HG03432 (cell line): Measurements from ENCODE around the gene ACO2.
"Not testable (repeated sequence)": the region's sequence is repeated elsewhere in the genome, so short reads cannot be mapped to it uniquely, and the experiment has no call there.

Source experiments
- ATAC-seq: cut with Tn5 transposase; IDR thresholded peaks from one replicate; pipeline ENCODE4 v1.9.1; 2021; ENCODE audit warnings: mild to moderate bottlenecking, moderate library complexity; ENCODE audit not compliant: unreplicated experiment

The ACO2 gene

DNA sequence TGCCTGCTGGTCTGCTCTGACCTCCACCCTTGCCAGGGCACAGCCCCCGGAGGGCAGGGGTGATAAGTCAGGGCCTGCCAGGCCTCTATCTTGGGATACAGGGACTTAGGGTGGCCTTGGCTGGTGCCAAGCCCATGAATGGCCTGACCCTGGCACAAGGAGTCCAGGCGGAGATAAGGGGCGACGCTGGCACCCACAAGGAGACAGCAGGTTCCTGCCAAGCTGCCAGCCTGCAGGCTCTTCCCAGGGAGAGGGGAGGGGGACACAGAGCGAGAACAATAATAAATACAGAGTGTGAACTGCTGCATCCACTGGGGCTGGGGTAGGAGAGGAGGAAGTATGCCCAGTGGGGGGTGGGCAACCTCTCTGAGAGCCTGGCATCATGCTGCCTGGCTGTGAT is 92.9 kb downstream of the ACO2 start:
- no peak for ATAC-seq

DNA sequence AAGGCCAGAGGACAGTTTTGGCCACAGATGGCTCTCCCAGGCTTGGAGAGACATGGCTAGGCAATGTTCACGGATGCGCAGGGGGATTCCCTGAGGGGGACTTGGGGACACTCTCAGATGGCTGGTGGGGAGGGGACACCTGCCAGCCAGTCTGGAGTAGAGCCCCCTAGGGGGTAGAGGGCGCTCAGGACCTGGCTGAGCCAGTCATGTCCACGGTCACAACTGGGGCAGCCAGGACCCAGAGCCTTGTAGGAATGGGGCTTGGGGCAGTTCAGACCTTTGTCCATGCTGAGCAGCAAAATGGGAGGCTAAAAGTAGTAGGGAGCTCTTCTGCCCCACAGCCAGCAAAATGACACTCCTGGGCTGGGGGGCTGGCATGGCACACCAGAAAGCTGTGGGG is 93.5 kb downstream of the ACO2 start:
- ATAC-seq = no peak

DNA sequence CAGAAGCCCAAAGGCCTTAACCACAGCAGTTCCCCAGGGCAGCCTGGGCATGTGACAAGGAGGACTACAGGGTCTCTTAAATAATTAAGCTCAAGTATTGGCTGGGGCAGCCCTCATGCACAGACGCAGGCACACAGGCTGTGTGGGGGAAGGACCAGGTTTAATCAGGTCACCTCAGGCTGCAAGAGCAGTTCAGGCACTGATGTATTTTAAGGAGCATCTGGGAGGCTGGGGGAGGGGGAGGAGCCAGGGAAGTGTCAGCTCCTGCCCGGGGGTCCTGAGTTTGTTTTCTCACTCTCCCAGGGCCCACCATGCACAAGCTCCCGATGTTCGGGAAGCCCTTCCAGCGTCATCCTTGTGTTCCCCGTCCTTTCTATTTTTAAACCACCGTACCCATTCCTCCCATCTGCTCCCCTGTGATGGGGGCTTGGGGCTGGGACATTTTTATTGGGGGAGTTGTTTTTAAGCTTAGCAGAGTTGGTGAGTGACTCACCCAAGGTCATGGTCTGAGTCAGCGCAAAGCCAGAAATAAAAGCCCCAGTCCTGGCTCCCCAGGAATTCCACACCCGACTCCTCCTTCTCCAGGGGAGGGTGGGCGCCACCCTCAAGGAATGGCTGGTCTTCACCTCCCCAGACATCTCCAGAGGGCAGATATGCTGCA is 94.3 kb downstream of the ACO2 start:
- ATAC-seq = no peak

DNA sequence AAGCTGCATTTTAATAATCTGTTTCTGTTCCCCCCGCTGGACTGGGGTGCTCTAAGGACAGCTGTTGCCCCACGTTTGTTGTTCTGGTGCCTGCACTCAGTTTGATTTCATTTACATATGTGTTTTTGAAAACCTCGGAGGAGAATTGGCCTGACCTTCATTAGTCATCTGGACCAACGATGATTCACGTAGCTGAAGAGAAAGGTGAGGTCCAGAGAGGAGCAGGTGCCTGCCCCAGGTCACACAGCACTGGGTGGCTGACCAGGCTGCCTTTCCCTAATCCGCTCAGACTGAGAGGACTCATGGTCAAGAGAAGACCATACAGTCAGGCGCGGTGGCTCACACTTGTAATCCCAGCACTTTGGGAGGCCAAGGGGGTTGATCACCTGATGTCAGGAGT is 95.6 kb downstream of the ACO2 start:
- no peak for ATAC-seq

DNA sequence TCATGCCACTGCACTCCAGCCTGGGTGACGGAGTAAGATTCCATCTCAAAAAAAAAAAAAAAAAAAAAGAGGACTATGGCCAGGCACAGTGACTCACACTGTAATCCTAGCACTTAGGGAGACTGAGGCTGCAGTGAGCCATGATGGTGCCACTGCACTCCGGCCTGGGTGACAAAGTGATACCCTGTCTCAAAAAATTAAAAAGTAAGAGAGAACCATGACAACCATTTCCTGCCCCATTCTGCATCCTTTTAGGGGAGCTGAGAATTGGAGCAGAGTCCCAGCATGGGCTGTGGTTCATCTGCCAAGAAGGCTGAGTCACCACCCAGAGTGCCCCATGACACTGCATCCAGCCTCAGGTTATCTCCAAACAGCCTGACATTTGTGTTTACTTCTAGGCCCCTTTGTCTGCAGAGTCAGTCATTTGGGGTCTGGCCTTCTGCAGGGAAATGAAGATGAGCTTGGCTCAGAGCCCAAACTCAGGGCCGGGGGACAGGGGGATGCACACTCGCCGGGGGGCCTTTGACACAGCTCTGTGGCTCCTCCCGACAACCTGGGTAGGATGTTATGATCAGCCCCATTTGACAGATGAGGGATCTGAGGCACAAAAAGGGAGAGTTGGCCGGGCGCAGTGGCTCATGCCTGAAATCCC is 96.6 kb downstream of the ACO2 start:
- no peak for ATAC-seq

DNA sequence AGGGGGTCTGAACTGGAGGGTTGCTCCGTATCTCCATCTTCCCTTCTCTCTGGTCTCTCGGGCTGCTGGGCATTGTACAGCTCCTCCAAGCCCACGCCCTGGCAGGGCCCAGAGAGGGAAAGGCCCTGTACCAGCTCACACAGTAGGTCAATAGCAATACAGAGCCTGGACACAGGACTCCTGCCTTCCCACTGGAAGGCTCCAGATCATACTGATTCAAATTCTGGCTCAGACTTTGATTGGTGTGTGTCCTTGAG is 98.5 kb downstream of the ACO2 start:
- no peak for ATAC-seq

DNA sequence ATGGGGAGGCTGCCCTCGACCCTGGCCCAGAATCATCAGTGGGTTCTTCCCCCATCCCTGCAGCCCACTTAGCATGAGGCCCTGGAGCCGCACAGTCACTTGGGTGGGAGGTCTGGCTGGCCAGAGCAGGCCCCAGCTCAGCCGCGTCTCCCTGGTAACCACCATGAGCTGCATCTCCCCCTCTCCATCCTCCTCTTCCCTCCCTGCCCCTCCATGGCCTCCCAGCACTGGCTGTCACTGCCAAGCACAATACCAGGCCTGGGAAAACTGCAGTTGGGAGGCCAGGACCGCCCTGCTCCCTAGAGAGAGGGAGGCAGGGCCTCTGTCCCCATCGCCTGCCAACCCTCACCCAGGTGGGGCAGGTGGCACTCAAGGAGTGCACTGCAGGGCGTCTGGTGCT is 99.9 kb downstream of the ACO2 start:
- no peak for ATAC-seq

DNA sequence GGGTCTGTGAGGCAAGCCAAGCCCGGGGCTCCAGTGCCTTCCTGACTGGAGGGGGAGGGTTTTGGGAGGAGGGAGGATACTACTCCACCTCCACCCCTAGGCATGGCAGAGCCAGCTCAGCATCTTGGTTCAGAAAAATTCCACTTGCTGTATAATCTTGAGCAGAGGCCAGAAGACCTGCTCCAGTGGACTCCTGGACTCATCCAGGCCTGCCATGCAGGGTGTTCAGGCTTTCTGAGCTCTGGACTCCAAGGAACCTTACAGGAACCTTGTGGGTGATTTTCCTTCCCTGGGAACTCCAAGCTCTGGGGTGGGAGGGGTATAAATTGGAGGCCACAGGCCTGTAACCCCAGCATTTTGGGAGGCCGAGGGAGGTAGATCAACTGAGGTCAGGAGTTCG is 101.3 kb downstream of the ACO2 start:
- no peak for ATAC-seq

DNA sequence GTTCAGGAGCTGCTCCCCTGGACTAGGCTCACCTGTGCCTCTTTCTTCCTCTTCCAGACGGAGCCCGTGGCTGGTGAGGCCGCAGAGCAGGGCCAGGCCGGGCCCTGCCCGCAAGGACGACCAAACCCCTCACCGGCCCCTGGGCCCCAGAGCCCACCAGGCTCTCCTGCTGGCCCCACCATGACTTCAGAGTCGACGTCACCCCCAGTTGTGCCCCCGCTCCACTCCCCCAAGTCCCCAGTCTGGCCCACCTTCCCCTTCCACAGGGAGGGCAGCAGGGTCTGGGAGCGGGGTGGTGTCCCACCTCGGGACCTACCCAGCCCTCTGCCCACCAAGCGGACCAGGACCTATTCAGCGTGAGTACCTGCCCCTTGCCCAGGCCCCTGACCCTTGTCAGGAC is 102.9 kb downstream of the ACO2 start:
- no peak for ATAC-seq

DNA sequence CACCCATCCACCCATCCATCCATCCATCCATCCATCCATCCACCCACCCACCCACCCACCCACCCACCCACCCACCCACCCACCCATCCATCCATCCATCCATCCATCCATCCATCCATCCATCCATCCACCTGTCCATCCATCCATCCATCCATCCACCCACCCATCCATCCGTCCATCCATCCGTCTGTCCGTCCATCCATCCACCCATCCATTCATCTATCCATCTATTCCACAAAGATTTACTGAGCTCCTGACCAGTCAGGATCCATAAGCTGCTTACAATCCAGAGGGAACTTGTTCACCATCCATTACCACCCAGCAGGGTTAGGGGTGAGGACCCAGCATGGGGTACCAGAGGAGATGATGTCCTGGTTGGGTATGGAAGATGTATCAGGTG is 103.4 kb downstream of the ACO2 start:
- ATAC-seq = not testable (repeated sequence)

DNA sequence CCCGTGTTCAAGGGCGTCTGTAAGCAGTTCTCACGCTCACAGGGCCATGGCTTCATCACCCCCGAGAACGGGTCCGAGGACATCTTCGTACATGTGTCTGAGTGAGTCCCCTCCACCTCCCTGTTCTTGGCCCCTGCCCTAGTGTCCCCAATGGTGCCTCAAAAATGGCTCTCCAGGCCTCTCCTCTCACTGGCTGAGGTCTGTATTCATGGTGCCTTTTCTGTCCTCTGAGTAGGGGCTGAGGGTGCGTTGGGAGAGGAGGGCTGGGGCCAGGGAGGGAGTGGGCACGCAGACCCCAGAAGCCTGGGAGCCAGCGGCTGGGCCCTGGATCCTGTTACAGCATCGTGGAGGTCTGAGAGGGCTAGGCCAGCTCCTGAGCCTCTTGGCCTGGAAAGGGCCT is 104.8 kb downstream of the ACO2 start:
- no peak for ATAC-seq

DNA sequence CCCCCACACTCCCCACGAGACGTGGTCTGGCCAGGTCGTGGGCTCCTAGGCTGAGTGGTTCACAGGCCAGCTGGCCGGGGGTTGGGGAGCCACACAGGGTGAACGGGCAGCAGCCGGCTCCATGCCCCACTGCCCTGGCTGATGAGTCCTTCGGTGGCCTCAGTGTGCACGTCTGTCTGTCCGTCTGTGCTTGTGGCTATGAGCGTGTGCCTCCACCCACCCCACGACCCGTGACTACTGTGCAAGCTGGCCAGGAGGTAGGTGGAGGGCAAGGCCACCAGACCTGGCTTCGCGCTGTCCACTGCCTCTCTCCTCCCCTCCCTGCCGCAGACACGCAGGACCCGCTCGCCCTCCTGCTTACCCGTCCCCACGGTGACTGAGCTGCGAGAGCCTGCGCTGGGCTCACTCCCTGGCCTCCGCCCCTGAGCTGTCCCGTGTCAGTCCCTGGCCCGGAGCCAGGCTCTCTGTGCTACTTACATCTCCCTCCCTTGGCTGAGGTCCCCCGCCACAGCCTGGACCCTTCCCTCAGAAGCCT is 106.0 kb downstream of the ACO2 start:
- no peak for ATAC-seq

DNA sequence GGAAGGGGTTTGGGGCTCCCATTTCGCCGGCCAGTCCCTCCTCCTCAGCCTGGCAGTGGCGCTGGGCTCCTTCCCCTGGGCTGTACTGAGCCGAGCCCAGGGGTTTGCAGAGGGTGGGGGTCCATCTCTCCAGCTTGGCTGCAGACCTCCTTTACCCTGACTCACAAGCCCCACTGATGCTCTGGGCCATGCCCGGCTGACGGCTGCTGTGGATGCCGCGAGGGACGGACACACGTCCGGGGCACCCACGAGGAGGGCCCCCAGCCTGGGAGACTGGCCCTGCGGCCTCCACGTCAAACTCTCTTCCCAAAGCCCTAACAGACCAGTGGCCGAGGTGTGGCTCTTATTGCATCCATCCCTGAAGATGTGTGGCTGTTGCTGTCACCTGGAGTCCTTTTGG is 106.6 kb downstream of the ACO2 start:
- ATAC-seq = no peak

DNA sequence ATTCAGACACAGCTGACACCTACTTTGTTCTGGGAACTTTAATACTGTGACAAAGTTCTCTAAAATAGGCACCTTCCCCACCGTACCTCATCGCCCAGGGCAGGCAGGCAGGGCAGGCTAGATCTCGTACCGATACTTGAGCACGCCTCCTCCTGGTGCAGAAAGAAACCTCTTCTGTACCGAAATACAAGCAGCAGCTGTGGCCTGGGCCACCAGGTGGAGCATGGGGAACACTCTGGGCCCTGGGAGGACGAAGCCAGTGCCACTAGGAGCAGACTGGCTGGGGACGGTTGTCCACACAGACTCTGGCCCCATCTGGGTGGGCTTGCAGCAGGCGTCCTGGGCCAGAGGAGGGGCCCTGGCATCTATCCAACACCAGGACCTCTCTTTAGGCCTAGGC is 108.0 kb downstream of the ACO2 start:
- ATAC-seq = no peak

DNA sequence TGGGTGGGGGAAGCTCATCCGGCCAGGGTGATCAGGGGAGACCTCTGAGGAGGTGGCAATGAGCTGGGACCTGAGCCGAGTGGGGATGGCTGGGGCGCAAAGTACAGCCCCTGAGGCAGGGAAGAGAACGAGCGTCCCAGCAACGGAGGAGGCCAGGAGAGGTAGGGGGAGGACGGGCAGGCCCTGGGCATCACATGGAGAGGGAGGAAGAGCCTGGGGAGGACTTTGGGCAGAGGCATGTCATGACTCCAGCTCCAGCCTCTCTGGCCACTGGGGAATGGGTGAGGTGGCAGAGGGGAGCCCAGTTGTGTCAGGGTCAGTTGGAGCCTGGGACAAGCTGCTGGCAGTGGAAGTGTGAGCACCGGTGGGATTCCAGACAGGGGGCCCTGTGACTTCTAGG is 109.2 kb downstream of the ACO2 start:
- no peak for ATAC-seq
